Measurements from ENCODE around the gene RASGRP1.

DNA sequence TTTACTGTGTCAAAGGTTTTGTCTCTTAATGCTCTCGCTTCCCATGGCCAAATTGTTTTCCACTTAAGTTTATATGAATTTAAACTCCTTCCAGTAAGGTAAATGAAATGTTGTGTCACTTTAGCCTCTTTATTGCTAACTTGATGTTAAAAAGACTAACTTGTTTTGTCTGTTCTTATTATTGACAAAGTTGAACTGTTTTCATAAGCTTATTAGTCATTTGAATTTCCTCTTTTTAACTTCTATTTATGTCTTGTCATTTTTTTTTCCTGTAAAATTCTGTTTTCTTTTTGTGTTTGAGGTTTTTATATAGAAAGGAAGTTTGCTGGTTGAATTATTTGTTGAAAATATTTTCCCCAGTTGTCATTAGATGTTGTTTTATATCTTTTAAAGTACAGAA is 84.9 kb downstream of the RASGRP1 start:
- TF ChIP-seq, protein P1, sequence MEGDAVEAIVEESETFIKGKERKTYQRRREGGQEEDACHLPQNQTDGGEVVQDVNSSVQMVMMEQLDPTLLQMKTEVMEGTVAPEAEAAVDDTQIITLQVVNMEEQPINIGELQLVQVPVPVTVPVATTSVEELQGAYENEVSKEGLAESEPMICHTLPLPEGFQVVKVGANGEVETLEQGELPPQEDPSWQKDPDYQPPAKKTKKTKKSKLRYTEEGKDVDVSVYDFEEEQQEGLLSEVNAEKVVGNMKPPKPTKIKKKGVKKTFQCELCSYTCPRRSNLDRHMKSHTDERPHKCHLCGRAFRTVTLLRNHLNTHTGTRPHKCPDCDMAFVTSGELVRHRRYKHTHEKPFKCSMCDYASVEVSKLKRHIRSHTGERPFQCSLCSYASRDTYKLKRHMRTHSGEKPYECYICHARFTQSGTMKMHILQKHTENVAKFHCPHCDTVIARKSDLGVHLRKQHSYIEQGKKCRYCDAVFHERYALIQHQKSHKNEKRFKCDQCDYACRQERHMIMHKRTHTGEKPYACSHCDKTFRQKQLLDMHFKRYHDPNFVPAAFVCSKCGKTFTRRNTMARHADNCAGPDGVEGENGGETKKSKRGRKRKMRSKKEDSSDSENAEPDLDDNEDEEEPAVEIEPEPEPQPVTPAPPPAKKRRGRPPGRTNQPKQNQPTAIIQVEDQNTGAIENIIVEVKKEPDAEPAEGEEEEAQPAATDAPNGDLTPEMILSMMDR (IDR thresholded peaks at IDR 0.05), result no peak
- TF ChIP-seq EP300 (IDR thresholded peaks at IDR 0.05), result no peak
